Thymus (tissue), 11 donors: ENCODE data around the gene ZNF483. TPM values are rescaled to one million over a fixed set of nuclear protein-coding genes. Genes with fewer than 3 reads are reported as not detected.
"Not testable (repeated sequence)": the region's sequence is repeated elsewhere in the genome, so short reads cannot be mapped to it uniquely, and the experiment has no call there.

Source experiments
- DNase-seq, 9 donors: peaks; one replicate each; pipeline ENCODE4 v3.0.0-alpha.2; 2013; ENCODE audit warnings: low spot score in 9 of 9, low read depth in 6 of 9, missing footprints in 1 of 9
- H3K27ac ChIP-seq, 2 donors: one replicate each; pipeline ENCODE4 v1.5.1; 2013; ENCODE audit warnings: control low read depth in 1 of 2, low read depth in 1 of 2, low read length in 1 of 2, mild to moderate bottlenecking in 1 of 2, moderate library complexity in 1 of 2
- H3K27me3 ChIP-seq, 2 donors: one replicate each; pipeline ENCODE4 v1.5.1; 2013; ENCODE audit warnings: low read length in 1 of 2; ENCODE audit not compliant: control insufficient read depth in 2 of 2, insufficient read depth in 1 of 2
- H3K36me3 ChIP-seq, 2 donors: one replicate each; pipeline ENCODE4 v1.5.1; 2013; ENCODE audit warnings: low read length in 1 of 2, mild to moderate bottlenecking in 1 of 2, moderate library complexity in 1 of 2; ENCODE audit not compliant: control insufficient read depth in 2 of 2, insufficient read depth in 2 of 2
- H3K4me1 ChIP-seq, 2 donors: one replicate each; pipeline ENCODE4 v1.5.1; 2013; ENCODE audit warnings: low read length in 2 of 2; ENCODE audit not compliant: control insufficient read depth in 2 of 2, insufficient read depth in 2 of 2
- H3K4me3 ChIP-seq, 2 donors: one replicate each; pipeline ENCODE4 v1.5.1; 2013; ENCODE audit warnings: low read length in 2 of 2, control low read depth in 1 of 2, mild to moderate bottlenecking in 1 of 2
- H3K9me3 ChIP-seq, 2 donors: one replicate each; pipeline ENCODE4 v1.5.1; 2013; ENCODE audit warnings: low read length in 1 of 2, mild to moderate bottlenecking in 1 of 2; ENCODE audit not compliant: control insufficient read depth in 2 of 2, insufficient read depth in 1 of 2
- WGBS: extraction: QIAGEN DNeasy Blood & Tissue Kit; methylation state at CpG from one replicate; pipeline ENCODE4 v1.1.7; 2013; 5-methylcytosine and 5-hydroxymethylcytosine counted together
- polyA plus RNA-seq: library from polyadenylated mRNA; stranded (reverse); fragments of 200-250 nt; gene quantifications from one replicate; pipeline ENCODE4 v1.2.3, GENCODE V29; 2013
- total RNA-seq: library from RNA; stranded (reverse); fragments of 120-200 nt; gene quantifications from one replicate; pipeline ENCODE4 v1.2.4, GENCODE V29; 2013
- donor health status: healthy.

ZNF483 gene
- total and polyA plus RNA-seq, 2 donors, result 1.1 to 2.6 TPM

- WGBS, result 98% methylated on average over 2 of the region's 2 CpGs
- H3K9me3 ChIP-seq, H3K36me3 ChIP-seq, H3K4me1 ChIP-seq, H3K27me3 ChIP-seq, H3K27ac ChIP-seq, DNase-seq, H3K4me3 ChIP-seq: not testable (repeated sequence)
Observed at GRCh38 chr9:111497196-111497595, 27.8 kb upstream of the ZNF483 start.

DNA sequence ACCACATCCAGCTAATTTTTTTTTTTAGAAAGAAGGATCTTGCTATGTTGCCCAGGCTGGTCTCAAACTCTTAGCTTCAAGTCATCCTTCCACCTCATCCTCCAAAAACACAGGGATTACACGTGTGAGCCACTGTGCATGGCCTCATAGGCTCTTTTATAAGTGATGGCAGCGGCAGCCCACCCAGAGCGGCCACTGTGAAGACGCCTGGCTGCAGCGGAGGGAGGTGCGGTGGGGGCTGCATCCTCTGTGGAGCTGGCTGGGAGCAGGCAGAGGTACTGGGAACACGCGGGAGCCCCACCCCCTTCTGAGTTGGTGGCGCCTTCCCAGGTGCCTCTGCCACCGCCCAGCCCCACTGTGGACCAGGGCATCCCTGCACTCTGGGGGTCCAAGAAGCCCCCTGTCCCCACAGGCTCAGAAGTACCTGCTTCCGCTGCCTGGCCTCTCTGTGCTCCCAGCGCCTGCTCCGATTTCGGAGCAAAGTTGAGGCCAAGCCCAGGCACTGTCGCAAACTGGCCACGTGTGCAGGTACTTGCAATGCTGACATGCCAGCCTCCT is 23.9 kb upstream of the ZNF483 start:
- no peaks in the 10 kb centered on the region for H3K27me3 ChIP-seq
- H3K4me1 ChIP-seq, result no peaks in the 10 kb centered on the region
- no peak overlapping the region for H3K27ac ChIP-seq
- 96% methylated on average over 16 of the region's 16 CpGs for WGBS
- DNase-seq, result no peak
- no peak overlapping the region for H3K4me3 ChIP-seq
- H3K9me3 ChIP-seq, result peaks cover 0 to 10% of the 10 kb centered on the region in 2 donors
- no peaks in the 10 kb centered on the region for H3K36me3 ChIP-seq

- Histone ChIP-seq H3K9me3 (peaks cover 0 to 10% of the 10 kb centered on the region in 2 donors), H3K36me3 (no peaks in the 10 kb centered on the region), H3K4me3 (no peak overlapping the region), H3K27me3 (no peaks in the 10 kb centered on the region), H3K27ac (no peak overlapping the region), H3K4me1 (no peaks in the 10 kb centered on the region)
- WGBS, result 96% methylated on average over 6 of the region's 6 CpGs
- no peak for DNase-seq
Observed at GRCh38 chr9:111501648-111502047, 23.3 kb upstream of the ZNF483 start.

GRCh38 chr9:111502506-111502905 is 22.5 kb upstream of the ZNF483 start:
- peaks cover 0 to 10% of the 10 kb centered on the region in 2 donors for H3K9me3 ChIP-seq
- 95% methylated on average over 3 of the region's 3 CpGs for WGBS
- H3K4me3 ChIP-seq, result no peak overlapping the region
- DNase-seq, result no peak
- no peak overlapping the region for H3K27ac ChIP-seq
- H3K27me3 ChIP-seq, result no peaks in the 10 kb centered on the region
- no peaks in the 10 kb centered on the region for H3K36me3 ChIP-seq
- H3K4me1 ChIP-seq, result no peaks in the 10 kb centered on the region

- not testable (repeated sequence) for H3K27ac ChIP-seq, H3K9me3 ChIP-seq, H3K4me1 ChIP-seq, H3K4me3 ChIP-seq, H3K27me3 ChIP-seq, H3K36me3 ChIP-seq, DNase-seq
- WGBS, result 89% methylated on average over 6 of the region's 6 CpGs
Observed at GRCh38 chr9:111511581-111511980, 13.4 kb upstream of the ZNF483 start.

DNA sequence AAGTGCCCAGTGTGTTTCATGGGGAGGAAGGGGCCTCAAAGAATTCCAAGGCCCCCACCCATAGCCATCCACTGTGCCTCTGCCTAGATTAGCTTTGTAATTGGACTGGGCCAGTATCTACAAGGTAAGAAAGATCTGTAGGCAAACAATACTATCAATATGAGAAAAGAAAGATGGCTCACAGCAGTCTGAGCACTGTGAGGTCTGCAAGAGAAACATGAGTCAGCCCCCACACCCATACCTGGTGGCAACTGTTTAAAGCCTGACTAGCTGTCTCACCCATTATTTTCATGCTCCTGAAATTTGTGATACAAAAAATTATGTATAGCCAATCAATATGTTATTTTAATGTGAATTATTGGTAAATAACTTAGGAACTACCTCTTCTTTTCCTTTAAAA is 10.0 kb upstream of the ZNF483 start:
- Histone ChIP-seq H3K27ac (no peak overlapping the region), H3K36me3 (no peaks in the 10 kb centered on the region), H3K4me3 (no peak overlapping the region), H3K4me1 (no peaks in the 10 kb centered on the region), H3K9me3 (peaks cover 0 to 3% of the 10 kb centered on the region in 2 donors), H3K27me3 (no peaks in the 10 kb centered on the region)
- no peak for DNase-seq

DNA sequence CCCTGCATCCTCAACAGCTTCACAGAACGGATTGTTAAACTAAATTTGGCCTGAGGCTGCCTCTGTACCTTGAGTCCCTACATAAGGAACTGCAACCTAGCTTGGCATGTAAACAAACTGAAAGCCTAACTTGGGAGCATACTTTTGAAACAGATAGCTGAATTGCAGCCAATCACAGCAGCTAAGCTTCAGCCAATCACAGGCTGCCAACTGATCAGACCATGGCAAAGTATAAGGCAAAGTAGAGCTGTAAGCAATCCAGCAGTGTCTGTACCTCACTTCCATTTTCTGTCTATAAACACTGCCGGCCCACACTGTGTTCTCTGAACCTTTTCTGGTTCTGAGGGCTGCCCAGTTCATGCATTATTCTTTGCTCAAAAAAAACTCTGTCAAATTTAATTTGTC is 8.9 kb upstream of the ZNF483 start:
- H3K27ac ChIP-seq, result no peak overlapping the region
- no peak overlapping the region for H3K4me3 ChIP-seq
- 97% methylated on average over 2 of the region's 2 CpGs for WGBS
- H3K4me1 ChIP-seq, result no peaks in the 10 kb centered on the region
- DNase-seq, result no peak
- no peaks in the 10 kb centered on the region for H3K36me3 ChIP-seq
- H3K27me3 ChIP-seq, result no peaks in the 10 kb centered on the region
- H3K9me3 ChIP-seq, result peaks cover 0 to 3% of the 10 kb centered on the region in 2 donors

- H3K4me1 ChIP-seq, result peaks cover 3 to 10% of the 10 kb centered on the region in 2 donors
- no peak for DNase-seq
- 38% methylated on average over 7 of the region's 7 CpGs for WGBS
- peak overlapping the region; percentile 52 to 53 for H3K4me3 ChIP-seq
- H3K27ac ChIP-seq, result no peak overlapping the region
- no peaks in the 10 kb centered on the region for H3K36me3 ChIP-seq
- peaks cover 0 to 8% of the 10 kb centered on the region in 2 donors for H3K9me3 ChIP-seq
- H3K27me3 ChIP-seq, result peaks cover 3 to 17% of the 10 kb centered on the region in 2 donors
Observed at GRCh38 chr9:111524731-111525055, 286 bp upstream of the ZNF483 start.

DNA sequence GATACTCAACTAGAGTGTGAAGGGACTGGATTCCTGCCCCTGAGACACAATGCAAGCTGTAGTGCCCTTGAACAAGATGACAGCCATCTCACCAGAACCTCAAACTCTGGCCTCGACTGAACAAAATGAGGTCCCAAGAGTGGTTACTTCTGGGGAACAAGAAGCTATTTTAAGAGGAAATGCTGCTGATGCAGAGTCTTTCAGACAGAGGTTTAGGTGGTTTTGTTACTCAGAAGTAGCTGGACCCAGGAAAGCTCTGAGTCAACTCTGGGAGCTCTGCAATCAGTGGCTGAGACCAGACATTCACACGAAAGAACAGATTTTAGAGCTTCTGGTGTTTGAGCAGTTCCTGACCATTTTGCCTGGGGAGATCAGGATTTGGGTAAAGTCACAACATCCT is 2.4 kb downstream of the ZNF483 start:
- Histone ChIP-seq H3K4me1 (peaks cover 3 to 10% of the 10 kb centered on the region in 2 donors), H3K9me3 (peaks cover 0 to 8% of the 10 kb centered on the region in 2 donors), H3K27ac (no peak overlapping the region), H3K27me3 (peaks cover 3 to 17% of the 10 kb centered on the region in 2 donors), H3K36me3 (no peaks in the 10 kb centered on the region), H3K4me3 (no peak overlapping the region)
- no peak for DNase-seq
- 96% methylated on average over 2 of the region's 2 CpGs for WGBS

GRCh38 chr9:111529787-111530186 is 4.8 kb downstream of the ZNF483 start:
- Histone ChIP-seq H3K27me3 (peaks cover 3 to 16% of the 10 kb centered on the region in 2 donors), H3K27ac (no peak overlapping the region), H3K4me1 (peaks cover 3 to 9% of the 10 kb centered on the region in 2 donors), H3K4me3 (no peak overlapping the region), H3K9me3 (peaks cover 0 to 9% of the 10 kb centered on the region in 2 donors), H3K36me3 (no peaks in the 10 kb centered on the region)
- 47% methylated on average over 2 of the region's 2 CpGs for WGBS
- DNase-seq, result no peak
